GM21529 (cell line): ENCODE measurements around the gene MFAP3L.
"Not testable (repeated sequence)": the region's sequence is repeated elsewhere in the genome, so short reads cannot be mapped to it uniquely, and the experiment has no call there.

ENCODE experiments used
- ATAC-seq: cut with Tn5 transposase; IDR thresholded peaks from one replicate; pipeline ENCODE4 v1.9.1; 2021; ENCODE audit not compliant: unreplicated experiment

MFAP3L gene

DNA sequence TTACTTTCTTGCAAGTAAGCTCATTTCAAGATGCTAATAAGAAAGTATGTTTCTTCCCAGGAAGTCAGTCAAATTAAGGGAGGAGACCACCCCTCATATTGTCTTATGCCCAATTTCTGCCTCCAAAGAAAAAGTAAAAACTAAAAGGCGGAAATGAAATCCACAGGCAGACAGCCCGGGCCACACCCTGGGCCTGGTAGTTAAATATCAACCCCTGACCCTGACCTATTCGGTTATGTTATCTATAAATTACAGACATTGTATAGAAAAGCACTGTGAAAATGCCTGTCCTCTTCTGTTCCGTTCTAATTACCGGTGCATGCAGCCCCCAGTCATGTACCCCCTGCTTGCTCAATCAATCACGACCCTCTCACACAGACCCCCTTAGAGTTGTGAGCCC, 82.6 kb downstream of the MFAP3L start:
- not testable (repeated sequence) for ATAC-seq

DNA sequence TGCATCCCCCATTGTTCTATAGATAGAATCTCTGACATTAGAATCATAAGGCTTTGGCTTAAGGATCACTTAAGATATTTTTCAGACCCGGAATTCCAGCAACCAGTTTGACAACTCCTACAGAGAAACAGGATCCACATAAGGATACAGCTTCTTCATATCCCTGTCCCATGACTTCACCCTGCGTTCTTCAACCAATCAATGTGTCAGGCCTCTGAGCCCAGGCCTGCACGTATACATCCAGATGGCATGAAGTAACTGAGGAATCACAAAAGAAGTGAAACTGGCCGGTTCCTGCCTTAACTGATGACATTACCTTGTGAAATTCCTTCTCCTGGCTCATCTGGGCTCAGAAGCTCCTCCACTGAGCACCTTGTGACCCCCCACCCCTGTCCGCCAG, 85.1 kb downstream of the MFAP3L start:
- ATAC-seq, result no peak

DNA sequence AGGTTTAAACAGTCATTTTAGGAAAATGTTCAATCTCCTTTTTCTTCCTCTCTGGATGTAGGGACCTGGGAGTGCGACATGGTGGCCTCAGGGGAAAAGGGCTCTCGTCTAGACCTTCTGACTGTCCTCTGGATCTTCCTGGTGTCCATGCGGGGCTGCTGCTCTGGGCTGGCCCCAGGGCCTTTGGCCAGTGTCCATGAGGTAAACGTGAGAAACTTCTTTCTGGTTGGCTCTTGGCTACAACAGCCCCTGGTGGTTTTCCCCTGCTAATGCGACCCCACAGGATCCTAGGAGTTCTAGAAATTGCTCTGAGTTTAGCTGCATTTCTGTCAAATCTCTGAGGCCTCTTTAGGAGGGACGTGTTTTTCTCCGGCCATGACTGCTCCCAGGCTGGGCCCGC, 85.7 kb downstream of the MFAP3L start:
- no peak for ATAC-seq
